ENCODE results near the gene LAMB3. TPM values are rescaled to one million over a fixed set of nuclear protein-coding genes. Genes with fewer than 3 reads are reported as not detected.
A peak's percentile ranks its signal among the peaks of the same experiment; 100 is the strongest.

The LAMB3 gene
- total RNA-seq, 5 donors from 2014 or later (not counting 1 experiment from before 2014, with no cell fraction given): 0.25 to 1.2 (median 0.56) TPM

DNA sequence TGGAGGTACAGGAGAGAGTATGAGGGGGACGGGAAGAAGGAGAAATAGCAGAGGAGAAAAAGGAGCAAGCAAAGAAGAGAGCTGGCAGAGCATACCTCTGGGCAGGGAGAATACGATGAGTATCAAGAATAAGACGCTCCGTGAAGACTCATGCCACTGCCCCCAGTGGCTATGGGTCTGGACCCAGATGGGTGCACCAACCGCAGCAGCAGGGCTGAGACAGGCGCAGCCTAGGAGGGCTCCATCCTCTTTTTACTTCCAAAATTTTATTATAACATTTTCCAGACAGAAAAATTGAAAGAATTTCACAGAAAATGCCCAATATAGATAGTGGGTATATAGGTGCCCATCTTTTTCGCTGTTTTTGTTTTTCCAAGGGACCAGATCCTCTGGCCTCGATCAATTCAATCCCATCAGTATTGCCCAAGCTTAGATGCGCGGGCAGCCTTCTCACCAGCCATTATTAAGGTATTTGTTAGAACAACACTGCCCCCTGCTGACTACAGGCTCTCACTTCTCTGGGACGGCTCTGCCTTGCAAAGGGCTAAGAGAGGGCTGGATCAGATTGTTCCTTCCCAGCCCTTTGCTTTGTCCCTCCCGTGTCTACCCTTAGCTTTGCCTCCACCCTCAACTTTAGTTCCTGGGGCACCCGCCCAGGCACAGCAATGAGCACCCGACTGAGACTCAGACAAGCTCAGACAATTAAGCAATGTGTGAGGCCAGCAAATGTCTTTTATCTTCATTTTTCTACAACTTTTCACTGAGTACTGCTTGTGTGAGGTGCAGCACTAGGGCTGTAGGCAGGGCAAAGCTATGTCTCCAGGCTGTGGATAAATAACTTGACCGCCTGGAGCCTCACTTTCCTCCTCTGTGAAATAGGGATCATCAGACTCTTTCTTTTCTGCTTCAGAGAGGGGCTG is 86.2 kb downstream of the LAMB3 start:
- Mint-ChIP-seq H3K9me3 (no peaks in the 10 kb centered on the region), H3K27me3 (peaks cover 32 to 35% of the 10 kb centered on the region in 2 donors), H3K27ac (no peak overlapping the region), H3K36me3 (no peaks in the 10 kb centered on the region), H3K4me1 (peaks cover 10 to 21% (median 10%) of the 10 kb centered on the region in 3 donors), H3K4me3 (no peak overlapping the region)
- Histone ChIP-seq H3K9me3 (no peaks in the 10 kb centered on the region), H3K36me3 (ENCODE audit: control insufficient read depth in 2 of 2, extremely low read depth in 1 of 2, insufficient read depth in 1 of 2, low read length in 1 of 2) (no peaks in the 10 kb centered on the region), H3K4me3 (ENCODE audit: control insufficient read depth in 1 of 2, extremely low read depth in 1 of 2, low read length in 1 of 2) (no peak overlapping the region), H3K27ac (ENCODE audit: low read length) (no peak overlapping the region), H3K4me1 (ENCODE audit: control insufficient read depth in 1 of 2, extremely low read depth in 1 of 2, insufficient read depth in 2 of 2, low read length in 2 of 2) (peaks cover 2 to 6% of the 10 kb centered on the region in 2 experiments), H3K27me3 (replicated peaks in 1 of 2; ENCODE audit: control insufficient read depth in 2 of 2, extremely low read depth in 1 of 2, insufficient read depth in 2 of 2, low read length in 1 of 2) (peaks cover 0 to 39% of the 10 kb centered on the region in 2 experiments)
- ChIA-PET POLR2A (no interaction called here), CTCF (interaction anchor here (0.6 to 2.4 kb wide), 14 partner anchors 9 to 363 kb away, joined by 3 to 10 read pairs (median 3); no protein-coding TSS in a partner anchor)
- WGBS (ENCODE audit: insufficient coverage): 31% methylated on average over 8 of the region's 15 CpGs
- DNase-seq (peak; percentile 32 to 83 (median 64)), ATAC-seq (replicated peaks in 1 of 4) (peak; percentile 64 to 87 (median 82))

Other genes with a start within 250 kb of the LAMB3 start
- not detected for gene CAMK1G, start 68.7 kb downstream of the LAMB3 start, total RNA-seq
- under 1 TPM in 3 of 5 donors, not detected in 2; 0.32 to 0.60 (median 0.59) TPM for gene G0S2, start 23.0 kb upstream of the LAMB3 start, total RNA-seq
- gene HSD11B1, start 52.4 kb upstream of the LAMB3 start, total RNA-seq: 1 to 10 TPM in 1 of 5 donors, under 1 TPM in 1, not detected in 3; 0.41 to 1.1 TPM
- 100 to 1,000 TPM; 332 to 502 (median 465) TPM for gene TRAF3IP3, start 103.6 kb upstream of the LAMB3 start, total RNA-seq
- gene C1orf74, start 132.1 kb upstream of the LAMB3 start, total RNA-seq: 1 to 10 TPM in 3 of 5 donors, under 1 TPM in 2; 0.58 to 1.3 (median 1.2) TPM
- gene IRF6, start 153.7 kb upstream of the LAMB3 start, total RNA-seq: 1 to 10 TPM in 3 of 5 donors, under 1 TPM in 2; 0.16 to 2.6 (median 1.0) TPM
- 10 to 100 TPM in 3 of 5 donors, 1 to 10 TPM in 2; 9.1 to 19.9 (median 14.5) TPM for gene UTP25, start 175.5 kb upstream of the LAMB3 start, total RNA-seq

Measured in T-cell (primary cell).